ENCODE results near the gene C8G. TPM values are rescaled to one million over a fixed set of nuclear protein-coding genes. Genes with fewer than 3 reads are reported as not detected.

The C8G gene
- total RNA-seq, 1 donor from 2014 or later = 0.98 TPM

GRCh38 chr9:136985027-136985602 lies 40.1 kb downstream of the C8G start:
- H3K36me3 Mint-ChIP-seq (ENCODE audit: low read depth) = no peaks in the 10 kb centered on the region
- H3K4me3 Mint-ChIP-seq = no peak overlapping the region
- no peak overlapping the region for H3K27ac Mint-ChIP-seq (ENCODE audit: unreplicated experiment)

GRCh38 chr9:136985853-136986252 lies 40.8 kb downstream of the C8G start:
- Mint-ChIP-seq H3K27ac (ENCODE audit: unreplicated experiment) (no peak overlapping the region), H3K4me1 (peaks cover 8% of the 10 kb centered on the region), H3K4me3 (no peak overlapping the region), H3K36me3 (ENCODE audit: low read depth) (no peaks in the 10 kb centered on the region), H3K9me3 (no peaks in the 10 kb centered on the region), H3K27me3 (ENCODE audit: low read depth) (no peaks in the 10 kb centered on the region)
- DNase-seq (ENCODE audit: low read depth, low spot score) = no peak
- no peak for TF ChIP-seq CTCF (conservative IDR thresholded peaks at IDR 0.05)

More at GRCh38 chr9:136985027-136985602, 40.1 kb downstream of the C8G start:
- Mint-ChIP-seq H3K9me3 (no peaks in the 10 kb centered on the region), H3K27me3 (ENCODE audit: low read depth) (no peaks in the 10 kb centered on the region), H3K4me1 (peaks cover 8% of the 10 kb centered on the region)
- no peak for DNase-seq (ENCODE audit: low read depth, low spot score)
- TF ChIP-seq CTCF (conservative IDR thresholded peaks at IDR 0.05) = no peak

- H3K36me3 Mint-ChIP-seq (ENCODE audit: low read depth) = no peaks in the 10 kb centered on the region
- TF ChIP-seq CTCF (conservative IDR thresholded peaks at IDR 0.05) = no peak
- H3K9me3 Mint-ChIP-seq = no peaks in the 10 kb centered on the region
- no peak for DNase-seq (ENCODE audit: low read depth, low spot score)
- no peaks in the 10 kb centered on the region for H3K27me3 Mint-ChIP-seq (ENCODE audit: low read depth)
- H3K4me1 Mint-ChIP-seq = peaks cover 6% of the 10 kb centered on the region
- no peak overlapping the region for H3K4me3 Mint-ChIP-seq
- no peak overlapping the region for H3K27ac Mint-ChIP-seq (ENCODE audit: unreplicated experiment)
Observed at GRCh38 chr9:136988872-136989271, 43.8 kb downstream of the C8G start.

GRCh38 chr9:136990242-136990911 lies 45.3 kb downstream of the C8G start:
- TF ChIP-seq CTCF (conservative IDR thresholded peaks at IDR 0.05) = no peak
- H3K4me3 Mint-ChIP-seq = peak overlapping the region; percentile 60
- no peak overlapping the region for H3K27ac Mint-ChIP-seq (ENCODE audit: unreplicated experiment)
- DNase-seq (ENCODE audit: low read depth, low spot score) = no peak
- no peaks in the 10 kb centered on the region for H3K27me3 Mint-ChIP-seq (ENCODE audit: low read depth)
- no peaks in the 10 kb centered on the region for H3K36me3 Mint-ChIP-seq (ENCODE audit: low read depth)
- H3K9me3 Mint-ChIP-seq = no peaks in the 10 kb centered on the region
- peaks cover 3% of the 10 kb centered on the region for H3K4me1 Mint-ChIP-seq

- no peaks in the 10 kb centered on the region for H3K9me3 Mint-ChIP-seq
- no peak for TF ChIP-seq CTCF (conservative IDR thresholded peaks at IDR 0.05)
Observed at GRCh38 chr9:136991993-136992818, 47.2 kb downstream of the C8G start, which contains the start of gene PAXX. TSS of gene PAXX (plus strand) at chr9:136992422. CDS start at chr9:136992444, 22 bp downstream.

More at GRCh38 chr9:136991993-136992818, 47.2 kb downstream of the C8G start, which contains the start of gene PAXX:
- Mint-ChIP-seq H3K27ac (ENCODE audit: unreplicated experiment) (peak within 1 kb of the TSS; percentile 62), H3K36me3 (ENCODE audit: low read depth) (no peaks in the 10 kb centered on the region), H3K27me3 (ENCODE audit: low read depth) (peaks cover 3% of the 10 kb centered on the region), H3K4me1 (peaks cover 3% of the 10 kb centered on the region), H3K4me3 (peak within 1 kb of the TSS; percentile 88)
- peak; percentile 92 for DNase-seq (ENCODE audit: low read depth, low spot score)
